DOHH2 (cell line): ENCODE results near the gene PRUNE1.

Source experiments
- H3F3A ChIP-seq: fragments of 200-600 bp; sonication (generic), shearing (Covaris generic); 2 replicates; pipeline ENCODE4 v1.6.0; 2016; ENCODE audit warnings: antibody characterized with exemption, mild to moderate bottlenecking; ENCODE audit not compliant: control insufficient read depth, insufficient read depth
- H3K27ac ChIP-seq: fragments of 200-600 bp; sonication (generic); 2 replicates; pipeline ENCODE4 v1.5.1; 2014; ENCODE audit warnings: low read depth, mild to moderate bottlenecking, low read length, moderate library complexity
- H3K27me3 ChIP-seq: fragments of 200-600 bp; sonication (generic); 2 replicates; pipeline ENCODE4 v1.6.1; 2014; ENCODE audit warnings: mild to moderate bottlenecking, low read length, mixed read lengths; ENCODE audit not compliant: control insufficient read depth
- H3K36me3 ChIP-seq: fragments of 200-600 bp; sonication (generic); 2 replicates; pipeline ENCODE4 v1.6.1; 2014; ENCODE audit warnings: mild to moderate bottlenecking, low read length, moderate library complexity, mixed read lengths; ENCODE audit not compliant: control insufficient read depth
- H3K4me1 ChIP-seq: fragments of 200-600 bp; sonication (generic); 2 replicates; pipeline ENCODE4 v1.6.1; 2014; ENCODE audit warnings: mild to moderate bottlenecking, low read length, mixed read lengths; ENCODE audit not compliant: control insufficient read depth
- H3K4me2 ChIP-seq: fragments of 200-600 bp; sonication (generic); 2 replicates; pipeline ENCODE4 v1.6.0; 2014; ENCODE audit warnings: mild to moderate bottlenecking, low read length, moderate library complexity
- H3K4me3 ChIP-seq: fragments of 200-600 bp; sonication (generic); 2 replicates; pipeline ENCODE4 v1.5.1; 2014; ENCODE audit warnings: mild to moderate bottlenecking, low read length, mixed read lengths
- H3K79me2 ChIP-seq: fragments of 200-600 bp; sonication (generic); 2 replicates; pipeline ENCODE4 v1.6.1; 2014; ENCODE audit warnings: mild to moderate bottlenecking, low read length, mixed read lengths; ENCODE audit not compliant: control insufficient read depth
- H3K9me2 ChIP-seq: fragments of 200-600 bp; sonication (generic); replicated peaks from 2 replicates; pipeline ENCODE4 v1.6.1; 2014; ENCODE audit warnings: mild to moderate bottlenecking, low read length, mixed read lengths; ENCODE audit not compliant: control insufficient read depth
- H3K9me3 ChIP-seq: fragments of 200-600 bp; sonication (generic); 2 replicates; pipeline ENCODE4 v1.6.1; 2014; ENCODE audit warnings: antibody characterized with exemption, low read length, mixed read lengths; ENCODE audit not compliant: control insufficient read depth, insufficient read depth
- H4K20me1 ChIP-seq: fragments of 200-600 bp; sonication (generic); 2 replicates; pipeline ENCODE4 v1.6.0; 2014; ENCODE audit warnings: low read depth, mild to moderate bottlenecking, antibody characterized with exemption, low read length, moderate library complexity; ENCODE audit not compliant: control insufficient read depth, insufficient read depth
- CTCF ChIP-seq: fragments of 200-600 bp; sonication (generic); IDR thresholded peaks from one replicate; pipeline ENCODE4 v1.5.1; 2014; ENCODE audit warnings: antibody characterized with exemption, mild to moderate bottlenecking, low read depth, low read length; ENCODE audit not compliant: poor library complexity, severe bottlenecking
- EZH2phosphoT487 ChIP-seq: fragments of 200-600 bp; sonication (generic); IDR thresholded peaks from 2 replicates; pipeline ENCODE4 v1.6.1; 2017; ENCODE audit warnings: borderline replicate concordance, mild to moderate bottlenecking, antibody characterized with exemption, low read length, moderate library complexity, mixed read lengths

PRUNE1 gene

DNA sequence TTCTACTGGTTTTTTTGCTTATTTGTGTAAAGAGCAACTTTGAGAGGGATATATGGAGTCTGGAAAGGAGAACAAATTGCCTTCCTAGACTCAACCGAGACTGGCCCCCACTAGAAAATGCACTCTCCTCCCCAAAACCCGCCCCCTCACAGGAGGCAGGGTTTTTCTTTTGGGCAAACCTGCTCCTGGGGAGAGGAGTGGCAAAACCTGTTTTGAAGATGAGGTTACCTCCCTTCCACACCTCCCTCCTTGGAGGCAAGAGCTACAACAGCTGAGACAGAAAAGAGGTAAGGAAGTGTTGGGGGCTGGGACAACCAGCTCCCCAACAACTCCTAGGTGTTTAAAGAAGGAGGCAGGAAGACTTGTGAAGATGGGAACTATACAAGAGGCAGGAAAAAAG, 28.1 kb downstream of the PRUNE1 start, which contains the start of gene BNIPL:
Gene BNIPL (plus strand): TSS at position 231 of the 400 bp plus-strand sequence. CDS start 140 bp downstream, at position 371.
- Histone ChIP-seq H3K27me3 (no peaks in the 10 kb centered on the region), H3K4me1 (no peaks in the 10 kb centered on the region), H3K9me3 (no peaks in the 10 kb centered on the region), H3K4me3 (no peak within 1 kb of the TSS), H3K4me2 (no peak within 1 kb of the TSS), H3K79me2 (no peaks in the 10 kb centered on the region), H3K27ac (no peak within 1 kb of the TSS), H3K36me3 (peaks cover 10% of the 10 kb centered on the region), H4K20me1 (no peaks in the 10 kb centered on the region), H3K9me2 (no peaks in the 10 kb centered on the region), H3F3A (no peaks in the 10 kb centered on the region)
- TF ChIP-seq CTCF (no peak), EZH2phosphoT487 (no peak)

DNA sequence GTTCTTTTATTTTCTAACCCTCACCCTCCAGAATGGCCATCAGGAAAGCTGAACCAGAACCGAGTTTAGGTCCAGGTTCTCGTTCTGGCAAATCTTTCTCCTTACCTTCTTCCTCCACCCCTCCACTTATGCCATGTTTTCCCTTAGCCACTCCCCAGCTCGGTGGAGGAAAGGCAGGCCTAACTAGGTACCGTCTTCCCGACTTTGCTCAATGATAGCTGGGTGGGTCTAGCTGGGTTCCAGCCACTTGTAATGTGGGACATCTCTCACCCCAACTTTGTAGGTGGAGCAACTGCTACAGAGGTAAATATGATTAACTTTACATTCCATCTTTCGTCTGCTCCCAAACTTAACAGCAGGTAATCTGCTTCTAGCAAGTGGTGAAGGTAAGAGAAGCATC, 28.8 kb downstream of the PRUNE1 start:
- H3K27me3 ChIP-seq, result no peaks in the 10 kb centered on the region

DNA sequence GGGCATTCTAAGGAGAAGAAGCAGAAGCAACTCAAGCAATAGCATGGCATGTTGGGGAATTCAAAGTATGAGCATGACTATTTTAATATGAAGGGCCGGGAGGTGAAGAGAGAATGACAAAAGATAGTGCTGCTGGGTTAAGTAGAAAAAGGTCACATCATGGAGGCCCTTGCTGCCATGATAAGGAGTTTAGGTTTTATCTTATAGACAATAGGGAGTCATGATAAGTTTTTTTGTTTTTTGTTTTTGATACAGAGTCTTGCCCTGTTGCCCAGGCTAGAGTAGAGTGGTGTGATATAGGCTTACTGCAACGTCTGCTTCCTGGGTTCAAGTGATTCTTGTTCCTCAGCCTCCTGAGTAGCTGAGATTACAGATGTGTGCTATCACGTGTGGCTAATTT, 31.3 kb downstream of the PRUNE1 start:
- Histone ChIP-seq H3K4me2 (no peak overlapping the region), H3K9me3 (no peaks in the 10 kb centered on the region), H4K20me1 (no peaks in the 10 kb centered on the region), H3F3A (no peaks in the 10 kb centered on the region), H3K36me3 (peaks cover 6% of the 10 kb centered on the region), H3K4me3 (no peak overlapping the region), H3K79me2 (no peaks in the 10 kb centered on the region), H3K4me1 (no peaks in the 10 kb centered on the region), H3K27me3 (no peaks in the 10 kb centered on the region), H3K27ac (no peak overlapping the region), H3K9me2 (no peaks in the 10 kb centered on the region)
- TF ChIP-seq EZH2phosphoT487, result no peak
- no peak for TF ChIP-seq CTCF

More for the DNA sequence above, 28.8 kb downstream of the PRUNE1 start:
- Histone ChIP-seq H3K9me3 (no peaks in the 10 kb centered on the region), H3K4me1 (no peaks in the 10 kb centered on the region), H4K20me1 (no peaks in the 10 kb centered on the region), H3K79me2 (no peaks in the 10 kb centered on the region), H3K27ac (no peak overlapping the region), H3K4me2 (no peak overlapping the region), H3K9me2 (no peaks in the 10 kb centered on the region), H3F3A (no peaks in the 10 kb centered on the region), H3K4me3 (no peak overlapping the region), H3K36me3 (peaks cover 7% of the 10 kb centered on the region)
- TF ChIP-seq EZH2phosphoT487 (no peak), CTCF (no peak)
